HG02981 (cell line): ENCODE results near the gene LRFN2.

ENCODE experiments used
- ATAC-seq: cut with Tn5 transposase; IDR thresholded peaks from one replicate; pipeline ENCODE4 v1.9.1; 2021; ENCODE audit warnings: mild to moderate bottlenecking, moderate library complexity; ENCODE audit not compliant: unreplicated experiment

Gene LRFN2

GRCh38 chr6:40520678-40521077 is 66.5 kb downstream of the LRFN2 start:
- ATAC-seq = no peak

- ATAC-seq = no peak
These were observed 67.1 kb downstream of the LRFN2 start for GRCh38 chr6:40520084-40520483.

GRCh38 chr6:40517654-40518053 is 69.5 kb downstream of the LRFN2 start:
- ATAC-seq = no peak

GRCh38 chr6:40516429-40516828 is 70.7 kb downstream of the LRFN2 start:
- ATAC-seq = no peak

GRCh38 chr6:40512340-40512739 is 74.8 kb downstream of the LRFN2 start:
- ATAC-seq = no peak

- ATAC-seq = no peak
These were observed 75.3 kb downstream of the LRFN2 start for GRCh38 chr6:40511884-40512283.

- ATAC-seq = no peak
These were observed 76.7 kb downstream of the LRFN2 start for GRCh38 chr6:40510442-40510841.

GRCh38 chr6:40509716-40510260 is 77.4 kb downstream of the LRFN2 start:
- no peak for ATAC-seq

GRCh38 chr6:40509086-40509485 is 78.1 kb downstream of the LRFN2 start:
- ATAC-seq = no peak

- no peak for ATAC-seq
These were observed 80.2 kb downstream of the LRFN2 start for GRCh38 chr6:40506954-40507353.

GRCh38 chr6:40505191-40505810 is 81.9 kb downstream of the LRFN2 start:
- ATAC-seq = no peak

- ATAC-seq = no peak
These were observed 82.9 kb downstream of the LRFN2 start for GRCh38 chr6:40504274-40504673.

GRCh38 chr6:40500227-40500626 is 86.9 kb downstream of the LRFN2 start:
- no peak for ATAC-seq

GRCh38 chr6:40499215-40499614 is 87.9 kb downstream of the LRFN2 start:
- no peak for ATAC-seq

- ATAC-seq = no peak
These were observed 89.0 kb downstream of the LRFN2 start for GRCh38 chr6:40498148-40498547.

- ATAC-seq = no peak
These were observed 95.0 kb downstream of the LRFN2 start for GRCh38 chr6:40492187-40492586.

GRCh38 chr6:40490508-40490907 is 96.7 kb downstream of the LRFN2 start:
- ATAC-seq = no peak

- ATAC-seq = no peak
These were observed 97.4 kb downstream of the LRFN2 start for GRCh38 chr6:40489798-40490197.

- no peak for ATAC-seq
These were observed 100.6 kb downstream of the LRFN2 start for GRCh38 chr6:40486576-40486975.

GRCh38 chr6:40485795-40486194 is 101.4 kb downstream of the LRFN2 start:
- no peak for ATAC-seq

GRCh38 chr6:40485300-40485699 is 101.9 kb downstream of the LRFN2 start:
- no peak for ATAC-seq

- no peak for ATAC-seq
These were observed 103.1 kb downstream of the LRFN2 start for GRCh38 chr6:40484066-40484465.

- no peak for ATAC-seq
These were observed 104.6 kb downstream of the LRFN2 start for GRCh38 chr6:40482532-40482931.
